Urinary bladder (tissue), 4 donors: ENCODE measurements around the gene ATXN1. TPM values are rescaled to one million over a fixed set of nuclear protein-coding genes. Genes with fewer than 3 reads are reported as not detected.
"Not testable (repeated sequence)": the region's sequence is repeated elsewhere in the genome, so short reads cannot be mapped to it uniquely, and the experiment has no call there.

Experiments
- DNase-seq: peaks from one replicate; pipeline ENCODE4 v3.0.0-alpha.2; 2015; ENCODE audit errors: extremely low spot score
- H3K27ac ChIP-seq: one replicate; pipeline ENCODE4 v1.5.1; 2013; ENCODE audit warnings: low read depth, mild to moderate bottlenecking, moderate library complexity
- H3K36me3 ChIP-seq: one replicate; pipeline ENCODE4 v1.6.1; 2013; ENCODE audit warnings: mild to moderate bottlenecking, moderate library complexity; ENCODE audit not compliant: insufficient read depth
- H3K4me1 ChIP-seq: one replicate; pipeline ENCODE4 v1.6.1; 2013; ENCODE audit warnings: mild to moderate bottlenecking, moderate library complexity; ENCODE audit not compliant: insufficient read depth
- H3K4me3 ChIP-seq: one replicate; pipeline ENCODE4 v1.5.1; 2013; ENCODE audit warnings: low read depth, low read length
- WGBS: extraction: QIAGEN DNeasy Blood & Tissue Kit; methylation state at CpG from one replicate; pipeline ENCODE4 v1.1.7; 2013; 5-methylcytosine and 5-hydroxymethylcytosine counted together
- polyA plus RNA-seq: library from polyadenylated mRNA; stranded (reverse); fragments of 200-250 nt; gene quantifications from one replicate; pipeline ENCODE4 v1.2.3, GENCODE V29; 2013
- total RNA-seq: library from RNA; depleted of rRNA; stranded (reverse); fragments of >200 nt; gene quantifications from one replicate; pipeline ENCODE4 v1.2.3, GENCODE V29; 2014
- donor health status: healthy with polysubstance abuse.
- donor health status: healthy.

ATXN1 gene
- total and polyA plus RNA-seq, 2 donors, result 15.8 to 137 TPM

- H3K36me3 ChIP-seq, result no peaks in the 10 kb centered on the region
- WGBS, result 94% methylated on average over 1 of the region's 1 CpG
- no peak overlapping the region for H3K4me3 ChIP-seq
- DNase-seq, result no peak
- H3K4me1 ChIP-seq, result no peaks in the 10 kb centered on the region
- H3K27ac ChIP-seq, result no peak overlapping the region
Observed at GRCh38 chr6:16468991-16469615, 292.2 kb downstream of the ATXN1 start.

GRCh38 chr6:16466800-16467553, 294.3 kb downstream of the ATXN1 start:
- no peak for DNase-seq
- Histone ChIP-seq H3K36me3 (no peaks in the 10 kb centered on the region), H3K4me3 (no peak overlapping the region), H3K4me1 (no peaks in the 10 kb centered on the region), H3K27ac (no peak overlapping the region)
- WGBS, result 90% methylated on average over 13 of the region's 13 CpGs

GRCh38 chr6:16464045-16464444, 297.2 kb downstream of the ATXN1 start:
- no peak for DNase-seq
- WGBS, result 95% methylated on average over 3 of the region's 3 CpGs
- no peaks in the 10 kb centered on the region for H3K4me1 ChIP-seq
- no peaks in the 10 kb centered on the region for H3K36me3 ChIP-seq
- no peak overlapping the region for H3K27ac ChIP-seq
- H3K4me3 ChIP-seq, result no peak overlapping the region

GRCh38 chr6:16463246-16463645, 298.0 kb downstream of the ATXN1 start:
- H3K4me3 ChIP-seq, H3K27ac ChIP-seq, H3K36me3 ChIP-seq, DNase-seq, H3K4me1 ChIP-seq: not testable (repeated sequence)
- WGBS, result 91% methylated on average over 4 of the region's 4 CpGs

- Histone ChIP-seq H3K4me3 (no peak overlapping the region), H3K27ac (no peak overlapping the region), H3K36me3 (no peaks in the 10 kb centered on the region), H3K4me1 (no peaks in the 10 kb centered on the region)
- WGBS, result 76% methylated on average over 6 of the region's 6 CpGs
- no peak for DNase-seq
Observed at GRCh38 chr6:16461491-16461890, 299.8 kb downstream of the ATXN1 start.

GRCh38 chr6:16459472-16459871, 301.8 kb downstream of the ATXN1 start:
- not testable (repeated sequence) for H3K4me3 ChIP-seq, H3K27ac ChIP-seq, H3K36me3 ChIP-seq, DNase-seq, H3K4me1 ChIP-seq
- WGBS, result 84% methylated on average over 5 of the region's 5 CpGs

GRCh38 chr6:16452348-16452747, 308.9 kb downstream of the ATXN1 start:
- no peak for DNase-seq
- WGBS, result 82% methylated on average over 2 of the region's 2 CpGs
- Histone ChIP-seq H3K4me3 (no peak overlapping the region), H3K36me3 (no peaks in the 10 kb centered on the region), H3K4me1 (no peaks in the 10 kb centered on the region), H3K27ac (no peak overlapping the region)

- H3K27ac ChIP-seq, result no peak overlapping the region
- no peak overlapping the region for H3K4me3 ChIP-seq
- H3K36me3 ChIP-seq, result no peaks in the 10 kb centered on the region
- DNase-seq, result no peak
- H3K4me1 ChIP-seq, result no peaks in the 10 kb centered on the region
- 90% methylated on average over 7 of the region's 7 CpGs for WGBS
Observed at GRCh38 chr6:16450821-16451220, 310.4 kb downstream of the ATXN1 start.

GRCh38 chr6:16450285-16450684, 311.0 kb downstream of the ATXN1 start:
- Histone ChIP-seq H3K36me3 (no peaks in the 10 kb centered on the region), H3K4me1 (no peaks in the 10 kb centered on the region), H3K27ac (no peak overlapping the region), H3K4me3 (no peak overlapping the region)
- WGBS, result 33% methylated on average over 3 of the region's 3 CpGs
- DNase-seq, result no peak

GRCh38 chr6:16446273-16446672, 315.0 kb downstream of the ATXN1 start:
- H3K36me3 ChIP-seq, result no peaks in the 10 kb centered on the region
- no peak for DNase-seq
- no peak overlapping the region for H3K27ac ChIP-seq
- no peaks in the 10 kb centered on the region for H3K4me1 ChIP-seq
- no peak overlapping the region for H3K4me3 ChIP-seq
- 68% methylated on average over 2 of the region's 2 CpGs for WGBS

GRCh38 chr6:16442031-16442430, 319.2 kb downstream of the ATXN1 start:
- WGBS, result 87% methylated on average over 3 of the region's 3 CpGs
- Histone ChIP-seq H3K36me3 (no peaks in the 10 kb centered on the region), H3K4me3 (no peak overlapping the region), H3K27ac (no peak overlapping the region), H3K4me1 (no peaks in the 10 kb centered on the region)
- no peak for DNase-seq

GRCh38 chr6:16441262-16441661, 320.0 kb downstream of the ATXN1 start:
- no peaks in the 10 kb centered on the region for H3K36me3 ChIP-seq
- no peaks in the 10 kb centered on the region for H3K4me1 ChIP-seq
- 85% methylated on average over 2 of the region's 2 CpGs for WGBS
- H3K27ac ChIP-seq, result no peak overlapping the region
- H3K4me3 ChIP-seq, result no peak overlapping the region
- DNase-seq, result no peak

- DNase-seq, result no peak
- no peaks in the 10 kb centered on the region for H3K4me1 ChIP-seq
- 88% methylated on average over 7 of the region's 7 CpGs for WGBS
- no peak overlapping the region for H3K4me3 ChIP-seq
- H3K27ac ChIP-seq, result no peak overlapping the region
- H3K36me3 ChIP-seq, result no peaks in the 10 kb centered on the region
Observed at GRCh38 chr6:16440636-16441212, 320.5 kb downstream of the ATXN1 start.
